ENCODE measurements around the gene SLC19A2.

- no peak for TF ChIP-seq CTCF (conservative IDR thresholded peaks at IDR 0.05; ENCODE audit: low read length)
- TF ChIP-seq EZH2phosphoT487 (IDR thresholded peaks at IDR 0.05; ENCODE audit: borderline replicate concordance) = no peak
Observed at GRCh38 chr1:169443923-169444322, 41.8 kb downstream of the SLC19A2 start.

Measured in Loucy (cell line).